Stimulated activated CD4-positive, alpha-beta T cell treated with anti-CD3 and anti-CD28 coated beads, Interleukin-1b, Interleukin-23, amount 100 ng/mL, for 4 hours (primary cell): Measurements from ENCODE around the gene ARAP1.

Source experiments
- DNase-seq, 2 donors: peaks; one replicate each; pipeline ENCODE4 v3.0.0-alpha.2; 2020; ENCODE audit warnings: low read depth in 2 of 2

Gene ARAP1

GRCh38 chr11:72641522-72642042 lies 110.6 kb downstream of the ARAP1 start:
- DNase-seq, result no peak

GRCh38 chr11:72639502-72640375 lies 112.5 kb downstream of the ARAP1 start:
- DNase-seq, result no peak

DNA sequence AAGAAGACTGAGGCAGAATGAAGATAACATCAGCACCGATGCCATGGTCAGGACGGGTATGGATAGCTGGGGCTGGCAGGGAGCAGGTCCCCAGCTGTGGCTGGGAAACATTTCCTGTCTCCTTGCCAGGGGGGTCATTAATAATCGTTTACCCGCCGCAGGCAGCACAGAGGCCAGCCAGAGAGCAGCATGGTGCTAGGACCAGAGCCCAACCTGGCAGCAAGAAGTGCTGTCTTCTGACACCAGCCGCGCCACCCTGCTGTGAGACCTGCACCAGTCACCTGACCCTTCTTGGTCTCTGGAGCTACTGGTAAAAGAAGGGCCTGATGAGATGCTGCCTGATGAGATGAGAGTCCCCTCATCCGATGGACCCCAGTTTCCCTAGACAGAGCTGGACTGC lies 114.3 kb downstream of the ARAP1 start:
- DNase-seq, result no peak

- DNase-seq, result no peak
These were observed 115.0 kb downstream of the ARAP1 start for GRCh38 chr11:72637198-72637597.

DNA sequence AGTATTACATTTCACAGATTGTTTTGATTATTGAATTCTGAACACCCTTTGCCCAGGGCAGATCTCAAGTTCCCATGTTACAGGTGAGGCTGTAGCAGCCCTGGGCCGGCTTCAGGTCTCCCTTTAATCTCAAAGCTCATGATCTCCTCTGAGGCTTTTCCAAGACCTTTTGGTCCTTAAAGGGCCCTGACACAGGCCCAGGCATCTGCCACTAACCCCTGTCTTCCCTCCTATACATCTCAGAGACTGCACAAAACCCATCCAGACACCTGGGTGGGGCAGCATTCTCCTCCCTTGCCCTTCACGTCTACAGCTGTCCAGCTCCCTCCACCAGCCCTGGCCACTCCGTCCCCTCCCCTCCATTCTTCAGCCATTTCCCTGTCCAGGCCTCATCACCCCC lies 115.8 kb downstream of the ARAP1 start:
- DNase-seq, result no peak

- no peak for DNase-seq
These were observed 116.3 kb downstream of the ARAP1 start for GRCh38 chr11:72635933-72636332.

- DNase-seq, result no peak
These were observed 116.8 kb downstream of the ARAP1 start for GRCh38 chr11:72635309-72635915.
